GM12878 (cell line): ENCODE results near the gene SLC25A29. TPM values are rescaled to one million over a fixed set of nuclear protein-coding genes. Genes with fewer than 3 reads are reported as not detected.

ENCODE experiments used
- ATAC-seq: fragments of 200-7000 bp; cut with Tn5 transposase; 3 replicates; pipeline ENCODE4 v1.9.1; 2020; ENCODE audit warnings: mild to moderate bottlenecking, moderate library complexity
- BruUV-seq: library from RNA; stranded (reverse); fragments of 400-500 nt; replicated peaks from 2 replicates; lab custom pipeline; 2021; lab: Mats Ljungman, UMichigan
- CTCF ChIA-PET: fragments of 300-600 bp; sonication (Branson Sonifier 250); formaldehyde crosslinking; extraction: SDS; loops from one replicate; lab custom pipeline; 2021; ENCODE audit warnings: inconsistent platforms; lab: Yijun Ruan, JAX
- POLR2A ChIA-PET: fragments of 350-600 bp; formaldehyde crosslinking; extraction: SDS; loops from one replicate; lab custom pipeline; 2021; ENCODE audit warnings: inconsistent platforms; lab: Charles Lee
- RAD21 ChIA-PET: fragments of 300-600 bp; sonication (Branson Sonifier 250); formaldehyde crosslinking; loops from one replicate; lab custom pipeline; 2023; ENCODE audit warnings: antibody characterized with exemption; ENCODE audit not compliant: unreplicated experiment; lab: Charles Lee
- SMC1A ChIA-PET: fragments of 300-600 bp; sonication (Branson Sonifier 250); formaldehyde crosslinking; loops from one replicate; lab custom pipeline; 2023; ENCODE audit not compliant: unreplicated experiment, uncharacterized antibody; lab: Charles Lee
- DNase-seq: peaks from one replicate; pipeline ENCODE4 v3.0.0-alpha.2; 2011; ENCODE audit warnings: low read depth, low spot score
- FAIRE-seq: peaks from 3 replicates; lab custom pipeline; 2011; peaks lifted over from hg19 to GRCh38; lab: Jason Lieb, UNC
- H2AFZ ChIP-seq: 2 replicates; pipeline ENCODE4 v1.6.0; 2011; ENCODE audit warnings: low read depth, low read length, control low read depth; ENCODE audit not compliant: control insufficient read depth
- H3K27ac ChIP-seq: 2 replicates; pipeline ENCODE4 v1.5.1; 2011; ENCODE audit warnings: control low read depth; ENCODE audit not compliant: control insufficient read depth, insufficient read depth
- H3K27me3 ChIP-seq, 2 experiments: replicated peaks in 1 of 2; 2 replicates each; pipeline versions ENCODE4 v1.6.0 to v1.6.1; 2011; ENCODE audit warnings: low read length in 1 of 2; ENCODE audit not compliant: control insufficient read depth in 2 of 2, insufficient read depth in 2 of 2
- H3K36me3 ChIP-seq, 2 experiments: 2 replicates each; pipeline ENCODE4 v1.5.1; 2011; ENCODE audit warnings: low read length in 1 of 2; ENCODE audit not compliant: control insufficient read depth in 2 of 2, insufficient read depth in 2 of 2
- H3K4me1 ChIP-seq: 2 replicates; pipeline ENCODE4 v1.6.1; 2011; ENCODE audit warnings: mild to moderate bottlenecking, low read length, moderate library complexity, mixed read lengths; ENCODE audit not compliant: control insufficient read depth, insufficient read depth
- H3K4me2 ChIP-seq: 2 replicates; pipeline ENCODE4 v1.6.0; 2011; ENCODE audit warnings: control low read depth; ENCODE audit not compliant: control insufficient read depth, insufficient read depth
- H3K4me3 ChIP-seq: fragments of 200-600 bp; sonication (generic); 2 replicates; pipeline ENCODE4 v1.5.1; 2016
- H3K79me2 ChIP-seq: 2 replicates; pipeline ENCODE4 v1.6.0; 2011; ENCODE audit warnings: low read length; ENCODE audit not compliant: control insufficient read depth, insufficient read depth
- H3K9ac ChIP-seq: 2 replicates; pipeline ENCODE4 v1.8.0; 2011; ENCODE audit warnings: low read length, control low read depth, mixed read lengths; ENCODE audit not compliant: control insufficient read depth, insufficient read depth
- H3K9me3 ChIP-seq: replicated peaks from 3 replicates; pipeline ENCODE4 v1.5.1; 2011; ENCODE audit warnings: mild to moderate bottlenecking, low read length; ENCODE audit not compliant: control insufficient read depth, insufficient read depth
- H4K20me1 ChIP-seq: 2 replicates; pipeline ENCODE4 v1.6.0; 2011; ENCODE audit not compliant: control insufficient read depth, insufficient read depth
- BACH1 ChIP-seq: fragments of 450-650 bp; IDR thresholded peaks from 2 replicates; pipeline ENCODE4 v1.6.1; 2017; ENCODE audit warnings: mild to moderate bottlenecking, borderline replicate concordance
- CREM ChIP-seq: IDR thresholded peaks from 2 replicates; pipeline ENCODE4 v1.6.1; 2014; ENCODE audit warnings: antibody characterized with exemption, low read depth
- EED ChIP-seq: sonication (generic); IDR thresholded peaks from 2 replicates; pipeline ENCODE4 v1.6.1; 2016; ENCODE audit warnings: antibody characterized with exemption, low read depth
- FOXK2 ChIP-seq: fragments of 450-650 bp; IDR thresholded peaks from 2 replicates; pipeline ENCODE4 v1.6.1; 2017; ENCODE audit warnings: mild to moderate bottlenecking, moderate library complexity
- HCFC1 ChIP-seq: fragments of 150-350 bp; IDR thresholded peaks from 2 replicates; pipeline ENCODE4 v1.6.1; 2014; ENCODE audit warnings: low read length
- KAT2A ChIP-seq: conservative IDR thresholded peaks from 2 replicates; pipeline ENCODE4 v1.6.1; 2011; ENCODE audit warnings: low read depth, low read length; ENCODE audit not compliant: control insufficient read depth
- LARP7 ChIP-seq: fragments of 450-650 bp; IDR thresholded peaks from 2 replicates; pipeline ENCODE4 v1.6.1; 2017; ENCODE audit warnings: mild to moderate bottlenecking
- NFYA ChIP-seq: IDR thresholded peaks from 2 replicates; pipeline ENCODE4 v1.6.1; 2011; ENCODE audit warnings: low read depth, mild to moderate bottlenecking, low read length, improper control_type of control experiment, borderline replicate concordance
- PAX5 ChIP-seq: IDR thresholded peaks from 2 replicates; pipeline ENCODE4 v1.6.1; 2011; ENCODE audit warnings: low read depth, low read length, borderline replicate concordance
- PKNOX1 ChIP-seq: fragments of 450-650 bp; IDR thresholded peaks from 2 replicates; pipeline ENCODE4 v1.6.1; 2016; ENCODE audit warnings: mild to moderate bottlenecking
- RB1 ChIP-seq: fragments of 450-650 bp; formaldehyde crosslinking; IDR thresholded peaks from 2 replicates; pipeline ENCODE4 v1.6.1; 2017; ENCODE audit warnings: mild to moderate bottlenecking, borderline replicate concordance
- SIN3A ChIP-seq: IDR thresholded peaks from 2 replicates; pipeline ENCODE4 v1.6.1; 2012; ENCODE audit warnings: low read depth, low read length, improper control_type of control experiment
- SIX5 ChIP-seq: IDR thresholded peaks from 2 replicates; pipeline ENCODE4 v1.6.1; 2011; ENCODE audit warnings: mild to moderate bottlenecking, low read depth, low read length, moderate library complexity; ENCODE audit not compliant: severe bottlenecking
- STAT3 ChIP-seq: IDR thresholded peaks from 2 replicates; pipeline ENCODE4 v1.6.1; 2011; ENCODE audit warnings: low read depth, low read length, improper control_type of control experiment
- USF1 ChIP-seq: IDR thresholded peaks from 2 replicates; pipeline ENCODE4 v1.6.1; 2011; ENCODE audit warnings: borderline replicate concordance, low read depth, mild to moderate bottlenecking, moderate library complexity, mixed read lengths, low read length; ENCODE audit not compliant: insufficient read depth; ENCODE audit errors: extremely low read length
- USF2 ChIP-seq: IDR thresholded peaks from 2 replicates; pipeline ENCODE4 v1.6.1; 2011; ENCODE audit warnings: low read depth, low read length, improper control_type of control experiment, borderline replicate concordance
- ZBED1 ChIP-seq: IDR thresholded peaks from 2 replicates; pipeline ENCODE4 v1.6.1; 2016; ENCODE audit warnings: borderline replicate concordance
- WGBS: methylation state at CpG from one replicate; pipeline ENCODE4 v1.1.6; 2016; ENCODE audit warnings: low lambda C conversion rate; ENCODE audit not compliant: insufficient replicate concordance, insufficient coverage; ENCODE audit errors: missing lambda C conversion rate; 5-methylcytosine and 5-hydroxymethylcytosine counted together
- in situ Hi-C: fragments of 300-500 bp; cut with MboI; formaldehyde crosslinking; loops from 9 replicates; pipeline ENCODE4 v1.14.3; 2018; ENCODE audit warnings: mixed read lengths
- intact Hi-C: fragments of 100-400 bp; cut with micrococcal nuclease; formaldehyde crosslinking; loops from one replicate; pipeline ENCODE4 v1.14.2; 2022; ENCODE audit not compliant: unreplicated experiment
- polyA plus RNA-seq, 11 experiments: library from polyadenylated mRNA; depleted of rRNA in 4 of 11; unstranded in 6 of 11; stranded (reverse) in 5 of 11; fragments of >200 nt; fragmentation: Nextera tagmentation in 4 of 11; fragmentation: Illumina TruSeq in 1 of 11; extraction: Ambion mirVana in 4 of 11; extraction: Trizol in 1 of 11; gene quantifications; 1 replicate in 1 of 11; 2 replicates in 10 of 11; pipeline versions ENCODE4 v1.2.1 to v1.2.3, GENCODE V29; 2011 to 2016; ENCODE audit warnings: inconsistent platforms in 2 of 11, missing spikeins in 2 of 11, low read depth in 1 of 11
- total RNA-seq, 4 experiments: library from RNA; depleted of rRNA in 3 of 4; stranded (reverse); fragments of >200 nt in 3 of 4; fragmentation: Illumina TruSeq in 1 of 4; extraction: Trizol in 1 of 4; gene quantifications; 2 replicates each; pipeline versions ENCODE4 v1.2.1 to v1.2.3, GENCODE V29; 2013 to 2021

The SLC25A29 gene
- total and polyA plus RNA-seq, 10 of the 15 experiments (the other 5 are each of a cell fraction or from before 2014, with no cell fraction given), result 0.42 to 13.3 (median 4.0) TPM; not detected in 1

GRCh38 chr14:100327128-100327527 lies 20.9 kb upstream of the SLC25A29 start:
- in situ Hi-C loops, result no loop called here
- no peaks in the 10 kb centered on the region for H3K79me2 ChIP-seq
- FAIRE-seq, result no peak

GRCh38 chr14:100325958-100326357 lies 19.7 kb upstream of the SLC25A29 start:
- no peak for TF ChIP-seq BACH1
- no peak for TF ChIP-seq PAX5
- no peak for TF ChIP-seq CREM
- TF ChIP-seq NFYA, result no peak
- TF ChIP-seq LARP7, result no peak
- no peak for TF ChIP-seq USF1
- TF ChIP-seq ZBED1, result no peak
- no peak for TF ChIP-seq PKNOX1
- no peak for TF ChIP-seq FOXK2
- TF ChIP-seq HCFC1, result no peak
- no peak for TF ChIP-seq KAT2A
- TF ChIP-seq EED, result no peak
- TF ChIP-seq USF2, result no peak
- no peak for TF ChIP-seq SIN3A
- ATAC-seq, result no peak
- no peaks in the 10 kb centered on the region for H3K9me3 ChIP-seq
- POLR2A ChIA-PET, result no interaction called here
- no peak overlapping the region for H3K9ac ChIP-seq
- no peak overlapping the region for H3K4me3 ChIP-seq
- no peaks in the 10 kb centered on the region for H3K36me3 ChIP-seq
- intact Hi-C loops (no loop called here), in situ Hi-C loops (no loop called here)
- no TSS peak for BruUV-seq
- H3K27ac ChIP-seq, result no peak overlapping the region
- FAIRE-seq, result no peak
- RAD21 ChIA-PET, result no interaction called here
- CTCF ChIA-PET, result no interaction called here
- no peaks in the 10 kb centered on the region for H3K27me3 ChIP-seq
- H2AFZ ChIP-seq, result no peak overlapping the region
- no peaks in the 10 kb centered on the region for H3K4me1 ChIP-seq
- no peaks in the 10 kb centered on the region for H3K79me2 ChIP-seq
- H3K4me2 ChIP-seq, result no peak overlapping the region
- no peak for DNase-seq
- 54% methylated on average over 13 of the region's 13 CpGs for WGBS
- H4K20me1 ChIP-seq, result no peaks in the 10 kb centered on the region
- SMC1A ChIA-PET, result no interaction called here

More at GRCh38 chr14:100327128-100327527, 20.9 kb upstream of the SLC25A29 start:
- DNase-seq (no peak), ATAC-seq (no peak)
- no peaks in the 10 kb centered on the region for H3K27me3 ChIP-seq
- intact Hi-C loops, result no loop called here
- CTCF ChIA-PET, result interaction anchor here (0.9 kb wide), 1 partner anchor 9 kb away, joined by 3 read pairs; no protein-coding TSS in a partner anchor
- H3K4me2 ChIP-seq, result no peak overlapping the region
- SMC1A ChIA-PET, result no interaction called here
- BruUV-seq, result no TSS peak
- H2AFZ ChIP-seq, result no peak overlapping the region
- H3K9me3 ChIP-seq, result no peaks in the 10 kb centered on the region
- WGBS, result 86% methylated on average over 23 of the region's 24 CpGs
- no peak overlapping the region for H3K4me3 ChIP-seq
- RAD21 ChIA-PET, result no interaction called here
- H3K27ac ChIP-seq, result no peak overlapping the region
- H3K4me1 ChIP-seq, result no peaks in the 10 kb centered on the region
- TF ChIP-seq STAT3 (no peak), SIX5 (no peak), RB1 (no peak)
- TF ChIP-seq, all 136 proteins: peak for 0
- POLR2A ChIA-PET, result no interaction called here
- Histone ChIP-seq H3K9ac (no peak overlapping the region), H4K20me1 (no peaks in the 10 kb centered on the region), H3K36me3 (no peaks in the 10 kb centered on the region)
